Left ventricle myocardium inferior (tissue), 1 donor: ENCODE data around the gene KCNQ2. TPM values are rescaled to one million over a fixed set of nuclear protein-coding genes. Genes with fewer than 3 reads are reported as not detected.
A peak's percentile ranks its signal among the peaks of the same experiment; 100 is the strongest.

Source experiments
- DNase-seq: peaks from one replicate; pipeline ENCODE4 v3.0.0-alpha.2; 2020
- H3K27ac ChIP-seq: fragments of 200-600 bp; replicated peaks from 2 replicates; pipeline ENCODE4 v1.8.0; 2021
- H3K27me3 ChIP-seq: fragments of 200-600 bp; 2 replicates; pipeline ENCODE4 v1.8.0; 2021; ENCODE audit warnings: low read depth
- H3K36me3 ChIP-seq: fragments of 200-600 bp; 2 replicates; pipeline ENCODE4 v1.8.0; 2021
- H3K4me1 ChIP-seq: fragments of 200-600 bp; 2 replicates; pipeline ENCODE4 v1.8.0; 2021
- H3K4me3 ChIP-seq: fragments of 200-600 bp; 2 replicates; pipeline ENCODE4 v1.8.0; 2021; ENCODE audit warnings: mild to moderate bottlenecking, moderate library complexity
- H3K9me3 ChIP-seq: fragments of 200-600 bp; replicated peaks from 2 replicates; pipeline ENCODE4 v1.8.0; 2021
- CTCF ChIP-seq: fragments of 200-600 bp; IDR thresholded peaks from 2 replicates; pipeline ENCODE4 v1.8.0; 2021; ENCODE audit warnings: antibody characterized with exemption, mild to moderate bottlenecking, borderline replicate concordance
- intact Hi-C: fragments of 100-400 bp; cut with micrococcal nuclease; formaldehyde crosslinking; loops from one replicate; pipeline ENCODE4 v1.11.0; 2022
- total RNA-seq: library from RNA; stranded (reverse); fragmentation: NEBNext Ultra II Directional; extraction: Animal tissue kit (Norgen Biotek cat#: 25700); gene quantifications from one replicate; pipeline ENCODE4 v1.2.1, GENCODE V29; 2021
- donor health status: DM: no; HTN: yes; CAD: no; lungs with severe emphysema.

The KCNQ2 gene
- total RNA-seq, 1 donor from 2014 or later, result 2.3 TPM

DNA sequence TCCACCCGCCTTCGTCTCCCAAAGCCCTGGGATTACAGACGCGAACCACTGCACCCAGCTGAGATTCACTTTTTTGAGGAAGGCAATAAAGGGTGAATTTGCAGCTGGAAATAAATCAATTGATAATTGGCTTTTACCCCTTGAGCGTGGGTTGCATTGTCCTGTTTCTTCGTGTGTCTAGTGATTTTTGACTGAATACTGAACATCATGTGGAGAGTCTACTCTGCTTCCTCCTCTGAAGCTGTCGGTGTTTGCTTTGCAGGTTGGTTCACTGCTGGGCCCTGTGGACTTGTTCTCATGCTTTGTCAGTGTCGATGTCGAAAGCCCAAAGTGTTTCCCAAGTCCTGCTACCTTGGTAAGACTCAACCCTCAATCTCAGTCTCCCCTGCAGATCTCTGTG is 32.2 kb upstream of the KCNQ2 start:
- Histone ChIP-seq H3K9me3 (peaks cover 23% of the 10 kb centered on the region), H3K27me3 (peaks cover 51% of the 10 kb centered on the region), H3K4me3 (no peak overlapping the region), H3K4me1 (peaks cover 37% of the 10 kb centered on the region), H3K27ac (no peak overlapping the region), H3K36me3 (no peaks in the 10 kb centered on the region)
- no peak for TF ChIP-seq CTCF
- DNase-seq, result no peak
- intact Hi-C loops, result no loop called here

GRCh38 chr20:63503524-63503923 is 31.1 kb upstream of the KCNQ2 start:
- DNase-seq, result no peak
- Histone ChIP-seq H3K36me3 (no peaks in the 10 kb centered on the region), H3K27ac (peak overlapping the region; percentile 5), H3K4me1 (peaks cover 39% of the 10 kb centered on the region), H3K4me3 (no peak overlapping the region), H3K9me3 (peaks cover 23% of the 10 kb centered on the region), H3K27me3 (peaks cover 62% of the 10 kb centered on the region)
- TF ChIP-seq CTCF, result no peak
- intact Hi-C loops, result no loop called here

- DNase-seq, result no peak
- peaks cover 64% of the 10 kb centered on the region for H3K27me3 ChIP-seq
- peaks cover 23% of the 10 kb centered on the region for H3K9me3 ChIP-seq
- no peak for TF ChIP-seq CTCF
- intact Hi-C loops, result no loop called here
- no peaks in the 10 kb centered on the region for H3K36me3 ChIP-seq
- H3K4me1 ChIP-seq, result peaks cover 47% of the 10 kb centered on the region
- H3K4me3 ChIP-seq, result no peak overlapping the region
- peak overlapping the region; percentile 94 for H3K27ac ChIP-seq
Measured at GRCh38 chr20:63502671-63503172, 30.3 kb upstream of the KCNQ2 start.

- Histone ChIP-seq H3K27me3 (peaks cover 71% of the 10 kb centered on the region), H3K36me3 (no peaks in the 10 kb centered on the region), H3K4me3 (peak overlapping the region; percentile 23), H3K9me3 (peaks cover 23% of the 10 kb centered on the region), H3K4me1 (peaks cover 48% of the 10 kb centered on the region), H3K27ac (peak overlapping the region; percentile 94)
- intact Hi-C loops, result no loop called here
- DNase-seq, result peak; percentile 81
- no peak for TF ChIP-seq CTCF
Measured at GRCh38 chr20:63501818-63502670, 29.6 kb upstream of the KCNQ2 start.

GRCh38 chr20:63500902-63501817 is 28.7 kb upstream of the KCNQ2 start:
- Histone ChIP-seq H3K36me3 (no peaks in the 10 kb centered on the region), H3K9me3 (peaks cover 22% of the 10 kb centered on the region), H3K27ac (peak overlapping the region; percentile 94), H3K4me3 (peak overlapping the region; percentile 23), H3K4me1 (peaks cover 56% of the 10 kb centered on the region), H3K27me3 (peaks cover 78% of the 10 kb centered on the region)
- TF ChIP-seq CTCF, result no peak
- no peak for DNase-seq
- intact Hi-C loops, result no loop called here
